Sigmoid colon (tissue), 7 donors: ENCODE measurements around the gene THRSP. TPM values are rescaled to one million over a fixed set of nuclear protein-coding genes. Genes with fewer than 3 reads are reported as not detected.

ENCODE experiments used
- DNase-seq: peaks from one replicate; pipeline ENCODE4 v3.0.0-alpha.2; 2019
- H3K27ac ChIP-seq, 4 donors: fragments of 200-600 bp; sonication (generic); one replicate each; pipeline ENCODE4 v1.5.1; 2016 to 2019; ENCODE audit warnings: mild to moderate bottlenecking in 1 of 4
- H3K27me3 ChIP-seq, 3 donors: fragments of 200-600 bp; sonication (generic); one replicate each; pipeline ENCODE4 v1.5.1; 2019; ENCODE audit warnings: mild to moderate bottlenecking in 1 of 3
- H3K36me3 ChIP-seq, 4 donors: fragments of 200-600 bp; sonication (generic); one replicate each; pipeline ENCODE4 v1.5.1; 2016 to 2019
- H3K4me1 ChIP-seq, 4 donors: fragments of 200-600 bp; sonication (generic); one replicate each; pipeline ENCODE4 v1.5.1; 2017 to 2019
- H3K4me3 ChIP-seq, 4 donors: fragments of 200-600 bp; sonication (generic); one replicate each; pipeline ENCODE4 v1.5.1; 2017 to 2019; ENCODE audit warnings: mild to moderate bottlenecking in 2 of 4, moderate library complexity in 1 of 4
- H3K9me3 ChIP-seq, 4 donors: fragments of 200-600 bp in 3 of 4; sonication (generic) in 3 of 4; one replicate each; pipeline versions ENCODE4 v1.5.1 to v1.6.1; 2013 to 2019
- CTCF ChIP-seq, 4 experiments: fragments of 450-650 bp in 3 of 4; fragments of 200-600 bp in 1 of 4; IDR thresholded peaks; one replicate each; pipeline ENCODE4 v1.5.1; 2016 to 2019; ENCODE audit warnings: antibody characterized with exemption in 4 of 4, mild to moderate bottlenecking in 3 of 4, moderate library complexity in 2 of 4
- EP300 ChIP-seq, 4 donors: sonication (generic); formaldehyde crosslinking; IDR thresholded peaks; one replicate each; pipeline ENCODE4 v1.6.1; 2017; ENCODE audit warnings: antibody characterized with exemption in 4 of 4
- POLR2A ChIP-seq, 2 donors: fragments of 450-650 bp; IDR thresholded peaks; one replicate each; pipeline ENCODE4 v1.6.1; 2016; ENCODE audit warnings: antibody characterized with exemption in 2 of 2, mild to moderate bottlenecking in 2 of 2, moderate library complexity in 2 of 2
- POLR2AphosphoS5 ChIP-seq, 4 donors: sonication (generic); formaldehyde crosslinking; IDR thresholded peaks; one replicate each; pipeline ENCODE4 v1.6.1; 2017; ENCODE audit warnings: antibody characterized with exemption in 4 of 4
- WGBS, 2 donors: extraction: QIAGEN DNeasy Blood & Tissue Kit; methylation state at CpG; one replicate each; pipeline ENCODE4 v1.1.7; 2013; 5-methylcytosine and 5-hydroxymethylcytosine counted together
- intact Hi-C: fragments of 100-400 bp; cut with DNase I; formaldehyde crosslinking; loops from one replicate; pipeline ENCODE4 v1.15.1; 2023
- polyA plus RNA-seq, 3 donors: library from polyadenylated mRNA; stranded (reverse); fragments of 200-250 nt; gene quantifications; one replicate each; pipeline ENCODE4 v1.2.3, GENCODE V29; 2013
- total RNA-seq, 4 donors: library from RNA; depleted of rRNA; stranded (reverse); fragments of >200 nt; gene quantifications; one replicate each; pipeline ENCODE4 v1.1.0, GENCODE V29; 2016
- donor health status: healthy with polysubstance abuse.
- donor health status: Bipolar disorder and iron deficiency.
- donor health status: healthy.

THRSP gene
- total and polyA plus RNA-seq, 7 donors, result 1.8 to 3.4 TPM; not detected in 5

GRCh38 chr11:78100676-78101472, 37.2 kb downstream of the THRSP start:
- no peaks in the 10 kb centered on the region for H3K9me3 ChIP-seq
- intact Hi-C loops, result no loop called here
- H3K27me3 ChIP-seq, result no peaks in the 10 kb centered on the region
- peaks cover 0 to 39% (median 9%) of the 10 kb centered on the region in 4 donors for H3K36me3 ChIP-seq
- whole genome bisulfite sequencing, 2 donors, result 82 to 91% methylated on average over 2 of the region's 2 CpGs
- H3K4me3 ChIP-seq, result no peak overlapping the region
- no peak for TF ChIP-seq EP300 (IDR thresholded peaks at IDR 0.05)
- TF ChIP-seq CTCF (IDR thresholded peaks at IDR 0.05), result no peak
- TF ChIP-seq POLR2A (IDR thresholded peaks at IDR 0.05), result no peak
- TF ChIP-seq POLR2AphosphoS5 (IDR thresholded peaks at IDR 0.05), result no peak
- no peak overlapping the region for H3K27ac ChIP-seq
- DNase-seq, result no peak
- H3K4me1 ChIP-seq, result no peaks in the 10 kb centered on the region

GRCh38 chr11:78109081-78110015, 45.7 kb downstream of the THRSP start:
- Histone ChIP-seq H3K36me3 (peaks cover 0 to 55% (median 12%) of the 10 kb centered on the region in 4 donors), H3K27me3 (no peaks in the 10 kb centered on the region), H3K27ac (no peak overlapping the region), H3K4me3 (no peak overlapping the region), H3K9me3 (no peaks in the 10 kb centered on the region), H3K4me1 (no peaks in the 10 kb centered on the region)
- TF ChIP-seq POLR2A (IDR thresholded peaks at IDR 0.05) (no peak), POLR2AphosphoS5 (IDR thresholded peaks at IDR 0.05) (no peak), EP300 (IDR thresholded peaks at IDR 0.05) (no peak), CTCF (IDR thresholded peaks at IDR 0.05) (no peak)
- no peak for DNase-seq
- intact Hi-C loops, result no loop called here
- 83 to 90% methylated on average over 3 of the region's 3 CpGs for WGBS, 2 donors

GRCh38 chr11:78110351-78110750, 46.7 kb downstream of the THRSP start:
- intact Hi-C loops, result no loop called here
- Histone ChIP-seq H3K4me1 (no peaks in the 10 kb centered on the region), H3K4me3 (no peak overlapping the region), H3K27ac (no peak overlapping the region), H3K36me3 (peaks cover 0 to 53% (median 12%) of the 10 kb centered on the region in 4 donors), H3K9me3 (no peaks in the 10 kb centered on the region), H3K27me3 (no peaks in the 10 kb centered on the region)
- TF ChIP-seq POLR2A (IDR thresholded peaks at IDR 0.05) (no peak), EP300 (IDR thresholded peaks at IDR 0.05) (no peak), POLR2AphosphoS5 (IDR thresholded peaks at IDR 0.05) (no peak)
- 93 to 94% methylated on average over 5 of the region's 5 CpGs for WGBS, 2 donors
- no peak for DNase-seq

- no peaks in the 10 kb centered on the region for H3K27me3 ChIP-seq
- no peak overlapping the region for H3K27ac ChIP-seq
- TF ChIP-seq POLR2A (IDR thresholded peaks at IDR 0.05) (no peak), CTCF (IDR thresholded peaks at IDR 0.05) (no peak), EP300 (IDR thresholded peaks at IDR 0.05) (no peak), POLR2AphosphoS5 (IDR thresholded peaks at IDR 0.05) (no peak)
- intact Hi-C loops, result no loop called here
- peaks cover 0 to 53% (median 12%) of the 10 kb centered on the region in 4 donors for H3K36me3 ChIP-seq
- DNase-seq, result no peak
- 96 to 98% methylated on average over 2 of the region's 2 CpGs for WGBS, 2 donors
- no peak overlapping the region for H3K4me3 ChIP-seq
- no peaks in the 10 kb centered on the region for H3K4me1 ChIP-seq
- H3K9me3 ChIP-seq, result no peaks in the 10 kb centered on the region
Observed at GRCh38 chr11:78110830-78111229, 47.2 kb downstream of the THRSP start.

GRCh38 chr11:78111298-78111697, 47.6 kb downstream of the THRSP start:
- Histone ChIP-seq H3K27ac (no peak overlapping the region), H3K27me3 (no peaks in the 10 kb centered on the region), H3K9me3 (no peaks in the 10 kb centered on the region), H3K4me3 (no peak overlapping the region), H3K36me3 (peaks cover 0 to 50% (median 12%) of the 10 kb centered on the region in 4 donors), H3K4me1 (no peaks in the 10 kb centered on the region)
- no peak for TF ChIP-seq POLR2A (IDR thresholded peaks at IDR 0.05)
- no peak for TF ChIP-seq POLR2AphosphoS5 (IDR thresholded peaks at IDR 0.05)
- no peak for TF ChIP-seq CTCF (IDR thresholded peaks at IDR 0.05)
- no peak for TF ChIP-seq EP300 (IDR thresholded peaks at IDR 0.05)
- intact Hi-C loops, result no loop called here
- 95 to 97% methylated on average over 2 of the region's 2 CpGs for WGBS, 2 donors
- DNase-seq, result no peak
